Erythroblast (primary cell): ENCODE data around the gene KAZN.

Source experiments
- DNase-seq, 2 experiments: peaks; one replicate each; lab custom pipeline; 2025; lab: John Stamatoyannopoulos, UW
- GATA1 ChIP-seq: IDR thresholded peaks from 2 replicates; pipeline ENCODE4 v1.6.1; 2011; ENCODE audit warnings: low read depth, mild to moderate bottlenecking, control low read depth, low read length, moderate library complexity
- POLR2A ChIP-seq: IDR thresholded peaks from 2 replicates; pipeline ENCODE4 v1.6.1; 2011; ENCODE audit warnings: mild to moderate bottlenecking, low read length

KAZN gene

DNA sequence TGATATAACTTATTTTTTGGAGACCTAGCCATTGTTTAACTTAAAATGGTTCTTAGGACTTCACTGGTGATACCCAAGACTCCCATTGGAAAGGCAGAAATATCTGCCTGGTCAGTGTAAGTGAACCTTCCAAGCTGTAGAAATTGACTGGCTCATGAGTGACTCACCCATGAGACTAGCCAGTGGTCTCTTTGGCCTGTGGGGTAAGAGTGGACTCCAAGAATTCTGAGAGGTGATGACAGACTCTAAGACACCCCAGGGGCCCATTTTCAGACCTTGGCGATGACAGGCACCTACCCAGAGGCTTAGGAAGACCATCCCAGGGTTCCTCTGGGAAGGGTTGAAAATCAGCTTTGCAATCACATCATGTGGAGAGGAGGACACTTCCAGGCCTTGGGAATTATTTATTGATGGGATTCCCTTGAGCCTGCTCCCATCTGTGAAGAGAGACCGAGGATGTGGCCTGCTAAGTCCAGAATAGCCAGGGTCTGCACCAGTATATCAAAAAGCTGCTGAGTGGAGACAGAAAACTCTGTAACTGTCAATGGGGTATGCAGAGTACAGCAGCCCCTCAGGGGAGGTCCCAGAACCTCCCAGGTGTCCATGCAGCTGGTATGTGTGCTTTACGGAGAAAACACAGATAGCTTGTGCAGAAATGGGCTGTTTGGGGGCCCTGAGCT lies 78.9 kb downstream of the KAZN start:
- DNase-seq, result no peak
- TF ChIP-seq GATA1, result no peak
- no peak for TF ChIP-seq POLR2A

DNA sequence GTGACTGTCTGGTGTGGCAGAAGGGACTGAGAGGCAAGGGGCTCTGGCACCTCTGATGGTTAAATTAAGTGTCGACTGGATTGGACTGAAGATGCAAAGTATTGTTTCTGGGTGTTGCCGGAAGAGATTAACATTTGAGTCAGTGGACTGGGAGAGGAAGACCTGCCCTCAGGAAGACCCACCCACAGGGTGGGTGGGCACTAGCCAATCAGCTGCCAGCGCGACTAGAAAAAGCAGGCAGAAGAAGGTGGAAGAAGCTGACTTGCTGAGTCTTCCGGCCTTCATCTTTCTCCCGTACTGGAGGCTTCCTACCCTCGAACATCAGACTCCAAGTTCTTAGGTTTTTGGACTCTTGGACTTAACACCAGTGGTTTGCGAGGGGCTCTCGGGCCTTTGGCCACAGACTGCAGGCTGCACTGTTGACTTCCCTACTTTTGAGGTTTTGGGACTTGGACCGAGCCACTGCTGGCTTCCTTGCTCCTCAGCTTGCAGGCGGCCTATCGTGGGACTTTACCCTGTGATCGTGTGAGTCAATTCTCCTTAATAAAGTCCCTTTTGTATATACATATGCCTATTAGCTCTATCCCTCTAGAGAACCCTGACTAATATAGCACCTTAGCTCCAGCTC lies 79.6 kb downstream of the KAZN start:
- TF ChIP-seq GATA1, result no peak
- TF ChIP-seq POLR2A, result no peak
- no peak for DNase-seq

DNA sequence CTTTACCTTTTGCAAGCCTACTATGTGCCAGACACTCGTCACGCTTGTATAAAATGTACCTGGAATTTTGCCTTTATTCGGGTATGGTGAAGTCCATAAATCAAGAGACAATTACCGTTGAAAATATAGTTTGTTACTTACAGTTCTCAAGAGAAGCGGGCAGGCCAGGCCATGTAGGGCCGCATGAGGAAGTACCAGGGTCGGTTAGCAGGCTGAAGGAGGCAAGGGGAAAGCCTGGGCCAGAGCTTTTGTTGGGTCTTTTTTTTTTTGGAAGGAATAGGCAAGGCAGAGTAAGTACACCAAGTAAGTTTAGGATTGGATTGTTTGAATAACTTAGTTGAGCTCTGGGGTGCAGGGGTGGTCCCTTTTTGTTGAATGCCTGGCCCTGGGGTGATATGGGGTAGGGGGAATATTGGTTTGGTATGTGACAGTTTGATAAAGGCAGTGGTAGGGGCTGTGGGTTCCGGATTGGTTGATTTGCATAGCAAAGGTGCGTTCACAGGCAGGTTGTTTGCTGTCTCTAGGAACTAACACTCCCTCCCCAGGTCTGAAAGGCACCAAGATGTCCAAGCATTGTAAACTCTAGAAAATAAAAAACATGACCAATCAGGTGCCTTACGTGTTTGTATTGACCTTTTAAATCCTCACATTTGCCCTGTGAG lies 80.7 kb downstream of the KAZN start:
- TF ChIP-seq POLR2A (no peak), GATA1 (no peak)
- no peak for DNase-seq

DNA sequence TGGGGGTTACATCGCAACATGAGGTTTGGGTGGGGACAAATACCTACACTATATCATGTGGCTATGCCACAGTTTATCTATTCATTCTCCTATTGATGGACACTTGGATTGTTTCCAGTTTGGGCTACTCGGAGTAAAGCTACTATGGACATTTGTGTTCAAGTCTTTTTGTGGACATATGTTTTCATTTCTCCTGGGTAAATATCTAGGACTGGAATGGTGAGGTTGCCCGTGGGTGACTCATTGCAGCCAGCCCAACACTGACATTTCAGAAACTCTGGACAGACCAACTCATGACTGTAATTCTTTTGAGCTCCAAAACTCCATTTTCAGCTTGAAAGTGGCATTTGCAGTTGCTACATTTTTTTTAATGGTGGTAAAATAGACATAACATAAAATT lies 82.7 kb downstream of the KAZN start:
- TF ChIP-seq POLR2A (no peak), GATA1 (no peak)
- no peak for DNase-seq

DNA sequence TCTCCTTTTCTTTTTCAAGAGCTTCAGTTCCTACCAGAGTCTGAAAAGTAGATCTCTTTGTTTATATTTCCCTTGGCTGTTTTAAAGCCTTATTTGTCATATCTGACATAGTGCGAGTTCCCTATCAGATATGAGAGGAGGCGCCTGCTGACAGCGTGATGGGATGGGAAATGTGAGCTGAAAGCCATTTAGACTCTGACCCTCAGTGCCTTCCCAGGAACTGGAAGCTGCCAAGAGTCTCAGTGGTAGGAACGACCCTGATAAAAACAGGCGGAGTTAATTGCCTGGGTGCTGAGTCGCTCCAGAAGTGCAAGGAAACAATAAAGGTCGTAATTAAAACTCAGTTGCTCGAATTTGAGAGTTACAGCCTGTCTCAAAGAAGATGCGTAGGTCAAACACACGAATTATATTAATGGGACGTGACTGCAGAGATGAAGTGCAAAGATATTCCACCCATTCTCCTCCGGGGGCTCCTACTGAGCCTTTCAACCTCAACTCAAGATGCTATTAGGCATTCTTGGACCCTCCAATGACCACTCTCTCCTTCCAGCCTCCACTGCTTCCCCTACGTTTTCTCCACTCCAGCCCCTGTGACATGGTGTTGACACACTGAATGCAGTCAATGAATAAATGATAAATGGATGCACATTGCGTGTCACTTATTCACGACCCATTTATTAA lies 84.6 kb downstream of the KAZN start:
- DNase-seq, result no peak
- TF ChIP-seq POLR2A (no peak), GATA1 (no peak)

DNA sequence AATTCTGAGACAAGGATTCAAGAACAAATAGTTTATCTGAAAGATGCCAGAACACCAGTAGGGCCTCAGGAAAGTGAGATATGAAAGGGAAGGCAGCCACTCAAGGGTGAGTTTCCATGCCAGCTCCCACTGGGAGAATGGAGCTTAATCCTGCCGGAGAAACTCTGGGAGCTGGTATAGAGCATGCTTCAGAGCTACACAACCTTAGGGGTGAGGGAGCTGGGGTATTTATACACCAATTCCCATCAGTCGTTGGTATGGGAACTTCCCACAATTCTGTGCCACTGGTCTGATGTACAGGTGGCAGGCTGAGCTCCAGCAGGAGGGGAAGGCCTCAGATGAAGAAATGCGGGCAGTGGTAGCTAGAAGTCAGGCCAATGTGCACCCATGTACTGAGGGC lies 86.6 kb downstream of the KAZN start:
- TF ChIP-seq POLR2A, result no peak
- TF ChIP-seq GATA1, result no peak
- DNase-seq, result no peak

DNA sequence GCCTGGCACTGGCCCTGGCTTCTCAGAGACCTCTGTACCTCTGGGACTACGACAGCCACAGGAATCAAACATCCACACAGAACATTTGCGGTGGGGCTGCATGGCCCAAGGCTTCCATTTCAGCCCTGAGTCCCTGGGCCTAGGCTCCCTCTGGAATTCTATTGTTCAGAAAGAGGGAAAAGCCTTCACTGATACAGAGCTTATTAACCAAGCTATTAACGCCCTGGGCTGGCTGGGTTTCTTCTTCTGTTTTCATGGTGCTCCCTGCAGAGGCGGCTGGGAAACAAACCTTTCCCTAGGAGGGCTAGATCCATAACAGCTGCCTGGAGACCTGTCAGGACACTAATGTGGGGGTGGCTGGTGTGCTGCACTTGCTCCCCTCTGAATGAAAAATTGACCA lies 88.2 kb downstream of the KAZN start:
- DNase-seq, result no peak
- TF ChIP-seq POLR2A, result no peak
- no peak for TF ChIP-seq GATA1

DNA sequence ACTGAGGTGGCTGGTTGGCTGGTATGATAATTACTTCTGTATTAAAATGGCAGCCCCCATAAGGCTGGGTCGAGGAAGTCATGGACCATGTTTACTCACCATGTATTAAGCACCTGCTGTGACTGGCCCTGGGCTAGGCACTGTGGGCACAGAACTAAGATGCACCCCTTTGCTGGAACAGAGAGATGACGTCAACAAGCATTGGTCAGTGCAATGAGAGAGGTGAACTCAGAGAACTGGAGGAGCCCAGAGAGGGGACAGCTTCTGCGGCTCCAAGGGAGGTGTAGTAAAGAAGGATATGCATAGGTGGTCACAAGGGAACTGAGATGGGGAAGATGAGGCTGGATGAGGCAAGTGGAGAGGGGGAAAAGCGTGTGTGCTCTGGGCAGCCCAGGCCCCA lies 88.7 kb downstream of the KAZN start:
- TF ChIP-seq GATA1 (no peak), POLR2A (no peak)
- DNase-seq, result no peak

DNA sequence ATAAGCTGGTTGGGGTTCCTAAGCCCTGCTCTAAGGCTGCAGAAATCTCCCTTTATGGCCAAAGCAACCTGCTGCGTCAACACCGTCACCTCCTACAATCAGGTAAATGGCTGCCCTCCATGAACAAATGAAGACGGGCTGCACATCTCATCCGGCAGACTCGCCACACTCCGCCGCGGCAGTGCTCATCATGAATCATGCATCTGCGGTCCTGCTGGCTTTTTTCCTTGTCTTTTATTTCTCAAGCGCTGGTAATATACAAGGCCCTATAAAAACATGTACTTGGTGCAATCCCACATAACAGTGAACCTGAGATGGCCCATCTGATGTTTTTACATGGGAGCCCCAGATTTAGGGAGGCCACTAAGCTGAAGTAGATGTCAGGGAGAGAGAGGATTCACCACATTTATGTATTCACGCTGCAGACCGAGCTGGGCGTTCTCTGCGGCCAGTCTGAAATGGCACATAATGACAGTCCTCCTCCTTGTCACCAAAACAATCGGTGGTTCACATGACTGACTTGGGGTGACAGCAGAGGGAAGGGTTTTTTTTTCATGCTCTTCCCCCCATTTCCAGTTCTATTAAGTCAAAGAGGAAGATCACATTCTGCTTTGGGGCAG lies 91.6 kb downstream of the KAZN start:
- no peak for DNase-seq
- TF ChIP-seq POLR2A (no peak), GATA1 (no peak)

DNA sequence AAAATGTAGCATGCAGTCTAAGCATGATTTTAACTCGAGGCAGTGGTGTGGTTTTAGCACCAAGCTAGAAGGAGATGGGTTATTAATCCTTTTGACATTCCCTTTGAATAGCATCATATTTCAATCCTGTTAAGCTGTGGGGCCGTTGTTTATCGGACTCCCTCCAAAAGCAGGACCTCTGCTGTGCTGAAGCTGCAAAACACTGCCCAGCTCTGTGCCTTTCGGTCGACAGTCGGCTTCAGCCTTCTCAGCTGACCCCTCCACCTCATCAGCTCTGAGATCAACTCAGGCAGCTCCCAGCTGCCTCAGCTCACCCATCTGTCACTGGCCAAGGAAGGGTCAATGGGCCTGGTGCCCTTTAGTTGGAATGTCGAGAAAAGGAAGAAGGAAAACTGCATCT lies 95.5 kb downstream of the KAZN start:
- TF ChIP-seq GATA1 (no peak), POLR2A (no peak)
- DNase-seq, result no peak

DNA sequence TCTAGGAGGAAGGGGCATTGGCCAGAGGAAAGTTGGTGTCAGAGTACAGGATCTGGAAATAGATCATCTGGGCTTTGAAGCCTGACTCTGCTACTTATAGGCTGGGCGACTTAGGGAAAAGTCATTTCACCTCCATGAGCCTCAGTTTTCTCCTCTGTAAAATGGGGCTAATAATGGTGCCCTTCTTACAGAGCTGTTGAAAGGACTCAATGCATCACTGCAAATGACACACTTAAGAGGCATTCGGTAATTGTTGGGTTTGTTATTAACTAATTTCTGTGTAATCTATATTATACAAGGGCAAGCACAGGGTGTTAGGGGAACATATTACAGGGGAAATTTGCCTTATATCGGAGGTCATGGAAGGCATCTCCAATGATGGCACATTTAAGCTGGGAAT lies 96.1 kb downstream of the KAZN start:
- TF ChIP-seq POLR2A (no peak), GATA1 (no peak)
- DNase-seq, result no peak

DNA sequence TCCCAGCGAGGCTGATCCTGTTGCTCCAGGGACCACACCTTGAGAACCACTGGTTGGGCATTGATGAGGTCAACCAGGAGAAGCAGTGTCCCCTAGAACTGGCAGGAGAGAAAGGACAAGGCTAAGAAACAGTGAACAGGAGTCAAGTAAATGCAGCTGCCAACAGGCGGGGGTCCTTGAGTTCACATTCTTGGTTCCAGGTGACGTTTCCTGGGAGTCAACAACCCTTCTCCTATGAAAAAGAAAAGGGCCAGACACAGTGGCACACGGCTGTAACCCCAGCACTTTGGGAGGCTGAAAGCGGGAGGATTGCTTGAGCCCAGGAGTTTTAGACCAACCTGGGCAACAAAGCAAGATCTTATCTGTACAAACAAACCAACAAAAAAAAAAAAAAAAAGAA lies 98.3 kb downstream of the KAZN start:
- no peak for DNase-seq
- no peak for TF ChIP-seq GATA1
- no peak for TF ChIP-seq POLR2A

DNA sequence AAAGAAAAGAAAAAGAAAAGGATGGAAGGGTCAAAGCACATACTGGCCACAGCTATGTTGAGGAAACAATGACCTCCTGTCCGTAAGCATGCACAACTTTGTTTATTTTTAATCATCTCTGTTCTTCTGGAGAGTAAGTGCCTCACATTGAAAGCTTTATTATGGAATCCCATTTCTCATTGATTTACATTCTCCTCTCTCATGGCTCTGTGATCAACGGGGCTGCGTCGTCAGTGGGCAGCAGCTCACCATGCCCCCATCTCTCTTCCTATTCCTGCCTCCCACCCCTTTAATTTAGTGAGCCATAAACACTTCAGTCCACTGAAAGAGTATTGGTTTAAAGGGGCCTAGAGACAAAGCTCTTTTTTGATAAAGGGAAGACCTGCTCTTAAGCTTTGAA lies 98.9 kb downstream of the KAZN start:
- no peak for DNase-seq
- TF ChIP-seq POLR2A (no peak), GATA1 (no peak)

DNA sequence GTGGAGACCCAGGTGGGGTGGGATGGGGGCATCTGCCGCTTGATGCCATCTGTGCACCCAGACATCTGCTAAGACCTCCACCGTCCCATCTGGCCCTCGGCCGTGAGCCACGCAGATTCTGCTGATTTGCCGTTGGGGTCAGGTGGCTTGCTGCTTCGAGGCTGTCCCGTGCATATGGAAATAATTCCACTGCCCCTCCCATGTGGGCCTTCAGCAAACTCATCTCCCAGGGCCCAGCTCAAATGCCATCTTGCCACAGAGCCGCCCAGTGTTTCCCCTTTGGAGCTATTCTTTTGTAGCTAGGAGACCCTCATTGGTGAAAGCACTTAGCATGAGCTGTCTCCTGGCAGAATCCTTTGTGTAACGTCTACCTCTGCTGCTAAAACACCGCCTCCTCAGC lies 99.8 kb downstream of the KAZN start:
- TF ChIP-seq GATA1, result no peak
- TF ChIP-seq POLR2A, result no peak
- DNase-seq, result no peak
